GM10248 (cell line): ENCODE results near the gene NOTCH1.
"Not testable (repeated sequence)": the region's sequence is repeated elsewhere in the genome, so short reads cannot be mapped to it uniquely, and the experiment has no call there.

Experiments
- CTCF ChIA-PET: fragments of 300-600 bp; sonication (Branson Sonifier 250); formaldehyde crosslinking; extraction: SDS; loops from one replicate; lab custom pipeline; 2021; ENCODE audit warnings: antibody characterized with exemption; lab: Yijun Ruan, JAX
- POLR2A ChIA-PET: fragments of 350-650 bp; sonication (Branson Sonifier 250); formaldehyde crosslinking; extraction: SDS; loops from one replicate; lab custom pipeline; 2020; ENCODE audit warnings: antibody characterized with exemption; lab: Yijun Ruan, JAX
- DNase-seq: peaks from one replicate; pipeline ENCODE4 v3.0.0; 2012; ENCODE audit errors: extremely low spot score
- CTCF ChIP-seq: IDR thresholded peaks from 2 replicates; pipeline ENCODE4 v1.5.1; 2012; ENCODE audit warnings: mild to moderate bottlenecking, low read depth; ENCODE audit errors: extremely low read depth, missing control alignments, control extremely low read depth

The NOTCH1 gene

GRCh38 chr9:136585531-136586120 is 39.8 kb upstream of the NOTCH1 start:
- TF ChIP-seq CTCF = no peak
- ChIA-PET CTCF (no interaction called here), POLR2A (no interaction called here)
- DNase-seq = no peak

- no peak for DNase-seq
- POLR2A ChIA-PET = no interaction called here
- CTCF ChIA-PET = interaction anchor here (0.7 kb wide), 1 partner anchor 47 kb away, joined by 3 read pairs; no protein-coding TSS in a partner anchor
- no peak for TF ChIP-seq CTCF
Observed at GRCh38 chr9:136584934-136585333, 39.1 kb upstream of the NOTCH1 start.

- ChIA-PET CTCF (interaction anchor here (0.7 kb wide), 1 partner anchor 47 kb away, joined by 3 read pairs; no protein-coding TSS in a partner anchor), POLR2A (no interaction called here)
- no peak for TF ChIP-seq CTCF
- DNase-seq = no peak
Observed at GRCh38 chr9:136584401-136584932, 38.6 kb upstream of the NOTCH1 start.

GRCh38 chr9:136582977-136583735 is 37.3 kb upstream of the NOTCH1 start:
- no peak for TF ChIP-seq CTCF

GRCh38 chr9:136581614-136582447 is 36.0 kb upstream of the NOTCH1 start:
- ChIA-PET POLR2A (no interaction called here), CTCF (interaction anchor here (1.0 kb wide), 1 partner anchor 96 kb away, joined by 3 read pairs; no protein-coding TSS in a partner anchor)
- no peak for DNase-seq
- TF ChIP-seq CTCF = no peak

More at GRCh38 chr9:136582977-136583735, 37.3 kb upstream of the NOTCH1 start:
- CTCF ChIA-PET = interaction anchor here (1.0 kb wide), 1 partner anchor 98 kb away, joined by 3 read pairs; no protein-coding TSS in a partner anchor
- POLR2A ChIA-PET = no interaction called here
- DNase-seq = no peak

GRCh38 chr9:136579650-136580219 is 33.9 kb upstream of the NOTCH1 start:
- POLR2A ChIA-PET, DNase-seq: not testable (repeated sequence)
- CTCF ChIA-PET = interaction anchor here (1.7 kb wide), 1 partner anchor 26 kb away, joined by 8 read pairs; no protein-coding TSS in a partner anchor
